GM19025 (cell line): ENCODE results near the gene FLT1.

Experiments
- ATAC-seq: cut with Tn5 transposase; IDR thresholded peaks from one replicate; pipeline ENCODE4 v1.9.1; 2021; ENCODE audit warnings: mild to moderate bottlenecking, low read depth, moderate library complexity; ENCODE audit not compliant: unreplicated experiment

The FLT1 gene

GRCh38 chr13:28464861-28465460, 30.0 kb downstream of the FLT1 start:
- ATAC-seq, result no peak

GRCh38 chr13:28463481-28463880, 31.4 kb downstream of the FLT1 start:
- no peak for ATAC-seq

- ATAC-seq, result no peak
Measured at GRCh38 chr13:28459911-28460310, 35.0 kb downstream of the FLT1 start.

- ATAC-seq, result no peak
Measured at GRCh38 chr13:28458608-28459007, 36.3 kb downstream of the FLT1 start.

GRCh38 chr13:28458051-28458450, 36.9 kb downstream of the FLT1 start:
- no peak for ATAC-seq

GRCh38 chr13:28457521-28457920, 37.4 kb downstream of the FLT1 start:
- no peak for ATAC-seq

GRCh38 chr13:28455580-28456194, 39.2 kb downstream of the FLT1 start:
- ATAC-seq, result no peak

- ATAC-seq, result no peak
Measured at GRCh38 chr13:28452755-28453154, 42.2 kb downstream of the FLT1 start.

- ATAC-seq, result no peak
Measured at GRCh38 chr13:28451482-28452217, 43.3 kb downstream of the FLT1 start.

GRCh38 chr13:28449826-28450773, 44.8 kb downstream of the FLT1 start:
- ATAC-seq, result no peak

GRCh38 chr13:28448651-28449358, 46.1 kb downstream of the FLT1 start:
- no peak for ATAC-seq

- no peak for ATAC-seq
Measured at GRCh38 chr13:28447989-28448388, 46.9 kb downstream of the FLT1 start.

GRCh38 chr13:28447206-28447605, 47.7 kb downstream of the FLT1 start:
- no peak for ATAC-seq

- ATAC-seq, result no peak
Measured at GRCh38 chr13:28442839-28443238, 52.1 kb downstream of the FLT1 start.

- ATAC-seq, result no peak
Measured at GRCh38 chr13:28441529-28441928, 53.4 kb downstream of the FLT1 start.

- no peak for ATAC-seq
Measured at GRCh38 chr13:28440774-28441504, 54.0 kb downstream of the FLT1 start.

- ATAC-seq, result no peak
Measured at GRCh38 chr13:28438598-28439334, 56.2 kb downstream of the FLT1 start.

GRCh38 chr13:28438067-28438466, 56.9 kb downstream of the FLT1 start:
- no peak for ATAC-seq

- ATAC-seq, result no peak
Measured at GRCh38 chr13:28435917-28436316, 59.0 kb downstream of the FLT1 start.
